ENCODE data around the gene STRN4. TPM values are rescaled to one million over a fixed set of nuclear protein-coding genes. Genes with fewer than 3 reads are reported as not detected.
A peak's percentile ranks its signal among the peaks of the same experiment; 100 is the strongest.

STRN4 gene
- polyA plus RNA-seq, 3 donors: 37.5 to 239 (median 48.0) TPM

DNA sequence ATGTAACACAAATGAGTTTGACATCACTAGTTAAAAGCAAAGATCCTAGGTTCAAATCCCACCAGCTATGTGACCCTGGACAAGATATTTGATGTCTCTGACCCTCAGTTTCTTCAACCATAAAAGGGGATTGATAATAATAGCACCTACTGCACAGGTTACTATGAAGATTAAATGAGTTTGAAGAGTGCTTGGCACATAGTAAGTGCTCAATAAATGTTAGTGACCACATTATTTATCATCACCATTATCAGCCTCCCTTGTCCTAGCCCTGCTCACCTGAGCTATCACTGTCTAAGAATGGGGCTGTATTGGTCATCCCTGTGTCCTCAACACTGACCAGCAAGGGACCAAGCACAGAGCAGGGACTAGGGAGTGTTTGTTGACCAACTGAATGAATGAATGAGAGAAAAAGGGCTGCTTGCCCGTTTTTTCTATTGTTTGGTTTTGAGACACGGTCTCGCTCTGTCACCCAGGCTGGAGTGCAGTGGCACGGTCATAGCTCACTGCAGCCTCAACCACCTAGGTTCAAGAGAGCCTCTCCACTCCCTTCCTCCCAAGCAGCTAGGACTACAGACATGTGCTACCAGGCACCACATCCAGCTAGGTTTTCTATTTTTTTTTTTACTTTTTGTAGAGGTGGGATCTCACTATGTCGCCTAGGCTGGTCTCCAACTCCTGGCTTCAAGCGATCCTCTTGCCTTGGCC lies 58.7 kb downstream of the STRN4 start:
- Mint-ChIP-seq H3K27ac (peak overlapping the region in 1 of 7 donors; percentile 11), H3K27me3 (ENCODE audit: low read depth in 3 of 3) (peaks cover 0 to 4% (median 2%) of the 10 kb centered on the region in 3 donors)

DNA sequence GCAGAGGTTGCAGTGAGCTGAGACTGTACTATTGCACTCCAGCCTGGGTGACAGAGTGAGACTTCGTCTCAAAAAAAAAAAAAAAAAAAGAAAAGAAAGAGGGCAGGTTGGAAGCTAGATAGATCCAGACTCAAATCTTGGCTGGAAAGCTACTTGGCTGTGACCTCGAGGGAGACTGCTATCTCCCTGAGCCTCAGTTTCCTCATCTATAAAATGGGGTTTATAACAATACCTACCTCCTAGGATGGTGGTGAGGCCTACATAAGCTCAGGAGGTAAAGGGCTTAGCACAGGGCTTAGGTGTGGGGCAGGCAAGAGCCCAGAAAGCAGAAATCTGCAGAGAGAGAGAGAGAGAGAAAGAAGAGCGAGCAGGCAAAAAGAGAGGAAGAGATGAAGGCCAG lies 61.1 kb downstream of the STRN4 start:
- H3K9me3 ChIP-seq (replicated peaks in 1 of 2; ENCODE audit: control insufficient read depth in 1 of 2, insufficient read depth in 1 of 2, low read length in 2 of 2): no peaks in the 10 kb centered on the region
- H4K20me1 ChIP-seq (ENCODE audit: insufficient read depth, low read length): no peaks in the 10 kb centered on the region
- TF ChIP-seq, protein P1, sequence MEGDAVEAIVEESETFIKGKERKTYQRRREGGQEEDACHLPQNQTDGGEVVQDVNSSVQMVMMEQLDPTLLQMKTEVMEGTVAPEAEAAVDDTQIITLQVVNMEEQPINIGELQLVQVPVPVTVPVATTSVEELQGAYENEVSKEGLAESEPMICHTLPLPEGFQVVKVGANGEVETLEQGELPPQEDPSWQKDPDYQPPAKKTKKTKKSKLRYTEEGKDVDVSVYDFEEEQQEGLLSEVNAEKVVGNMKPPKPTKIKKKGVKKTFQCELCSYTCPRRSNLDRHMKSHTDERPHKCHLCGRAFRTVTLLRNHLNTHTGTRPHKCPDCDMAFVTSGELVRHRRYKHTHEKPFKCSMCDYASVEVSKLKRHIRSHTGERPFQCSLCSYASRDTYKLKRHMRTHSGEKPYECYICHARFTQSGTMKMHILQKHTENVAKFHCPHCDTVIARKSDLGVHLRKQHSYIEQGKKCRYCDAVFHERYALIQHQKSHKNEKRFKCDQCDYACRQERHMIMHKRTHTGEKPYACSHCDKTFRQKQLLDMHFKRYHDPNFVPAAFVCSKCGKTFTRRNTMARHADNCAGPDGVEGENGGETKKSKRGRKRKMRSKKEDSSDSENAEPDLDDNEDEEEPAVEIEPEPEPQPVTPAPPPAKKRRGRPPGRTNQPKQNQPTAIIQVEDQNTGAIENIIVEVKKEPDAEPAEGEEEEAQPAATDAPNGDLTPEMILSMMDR (IDR thresholded peaks at IDR 0.05): no peak
- no peak overlapping the region for H3K4me2 ChIP-seq (replicated peaks; ENCODE audit: extremely low read depth, low read length, poor library complexity, severe bottlenecking)
- H3K27ac ChIP-seq (ENCODE audit: low read depth in 1 of 2, low read length in 2 of 2): no peak overlapping the region
- intact Hi-C loops (cut with micrococcal nuclease): no loop called here
- H3K9me3 Mint-ChIP-seq: no peaks in the 10 kb centered on the region
- peaks cover 68 to 90% of the 10 kb centered on the region in 2 donors for H3K36me3 Mint-ChIP-seq
- no CpG with 5 or more reads among the region's 3 CpGs for WGBS (ENCODE audit: insufficient coverage)
- H3K4me1 Mint-ChIP-seq: no peaks in the 10 kb centered on the region
- H3K4me3 Mint-ChIP-seq: no peak overlapping the region
- no peaks in the 10 kb centered on the region for H3K79me2 ChIP-seq (ENCODE audit: insufficient read depth, low read length)
- no peak overlapping the region for H3K9ac ChIP-seq (ENCODE audit: insufficient read depth, low read length, poor library complexity, severe bottlenecking)
- H3K27ac Mint-ChIP-seq: no peak overlapping the region
- no peaks in the 10 kb centered on the region for H3K4me1 ChIP-seq (ENCODE audit: control insufficient read depth in 1 of 2, insufficient read depth in 2 of 2, low read length in 2 of 2)
- H3K27me3 ChIP-seq (ENCODE audit: control insufficient read depth in 2 of 2, insufficient read depth in 2 of 2, low read length in 2 of 2): no peaks in the 10 kb centered on the region
- no peak overlapping the region for H2AFZ ChIP-seq (ENCODE audit: insufficient read depth, low read depth, low read length, poor library complexity, severe bottlenecking)
- H3K27me3 Mint-ChIP-seq (ENCODE audit: low read depth in 3 of 3): peaks cover 0 to 6% (median 0%) of the 10 kb centered on the region in 3 donors
- DNase-seq: no peak
- peaks cover 63 to 87% of the 10 kb centered on the region in 2 donors for H3K36me3 ChIP-seq (replicated peaks in 1 of 2; ENCODE audit: control insufficient read depth in 1 of 2, insufficient read depth in 2 of 2, low read length in 2 of 2)
- H3K4me3 ChIP-seq (replicated peaks in 1 of 3; ENCODE audit: low read depth in 2 of 3, low read length in 3 of 3): no peak overlapping the region

More for the DNA sequence above, 58.7 kb downstream of the STRN4 start:
- H3K9ac ChIP-seq (ENCODE audit: insufficient read depth, low read length, poor library complexity, severe bottlenecking): no peak overlapping the region
- no peaks in the 10 kb centered on the region for H4K20me1 ChIP-seq (ENCODE audit: insufficient read depth, low read length)
- no peak overlapping the region for H3K4me2 ChIP-seq (replicated peaks; ENCODE audit: extremely low read depth, low read length, poor library complexity, severe bottlenecking)
- Mint-ChIP-seq H3K4me3 (no peak overlapping the region), H3K36me3 (peaks cover 78 to 92% of the 10 kb centered on the region in 2 donors), H3K4me1 (no peaks in the 10 kb centered on the region), H3K9me3 (peaks cover 0 to 10% (median 2%) of the 10 kb centered on the region in 7 donors)
- H3K4me1 ChIP-seq (ENCODE audit: control insufficient read depth in 1 of 2, insufficient read depth in 2 of 2, low read length in 2 of 2): no peaks in the 10 kb centered on the region
- no peaks in the 10 kb centered on the region for H3K27me3 ChIP-seq (ENCODE audit: control insufficient read depth in 2 of 2, insufficient read depth in 2 of 2, low read length in 2 of 2)
- TF ChIP-seq, protein P1 (IDR thresholded peaks at IDR 0.05): no peak
- H3K4me3 ChIP-seq (replicated peaks in 1 of 3; ENCODE audit: low read depth in 2 of 3, low read length in 3 of 3): no peak overlapping the region
- 97% methylated on average over 3 of the region's 6 CpGs for WGBS (ENCODE audit: insufficient coverage)
- peaks cover 83 to 91% of the 10 kb centered on the region in 2 donors for H3K36me3 ChIP-seq (replicated peaks in 1 of 2; ENCODE audit: control insufficient read depth in 1 of 2, insufficient read depth in 2 of 2, low read length in 2 of 2)
- H2AFZ ChIP-seq (ENCODE audit: insufficient read depth, low read depth, low read length, poor library complexity, severe bottlenecking): no peak overlapping the region
- H3K9me3 ChIP-seq (replicated peaks in 1 of 2; ENCODE audit: control insufficient read depth in 1 of 2, insufficient read depth in 1 of 2, low read length in 2 of 2): peaks cover 0 to 4% of the 10 kb centered on the region in 2 donors
- H3K27ac ChIP-seq (ENCODE audit: low read depth in 1 of 2, low read length in 2 of 2): no peak overlapping the region
- DNase-seq: no peak
- intact Hi-C loops (cut with micrococcal nuclease): no loop called here
- H3K79me2 ChIP-seq (ENCODE audit: insufficient read depth, low read length): no peaks in the 10 kb centered on the region

Data from CD14-positive monocyte (primary cell).